Thymus (tissue), 11 donors: ENCODE measurements around the gene TFDP2. TPM values are rescaled to one million over a fixed set of nuclear protein-coding genes. Genes with fewer than 3 reads are reported as not detected.

Experiments used
- DNase-seq, 9 donors: peaks; one replicate each; pipeline ENCODE4 v3.0.0-alpha.2; 2013; ENCODE audit warnings: low spot score in 9 of 9, low read depth in 6 of 9, missing footprints in 1 of 9
- H3K27ac ChIP-seq, 2 donors: one replicate each; pipeline ENCODE4 v1.5.1; 2013; ENCODE audit warnings: control low read depth in 1 of 2, low read depth in 1 of 2, low read length in 1 of 2, mild to moderate bottlenecking in 1 of 2, moderate library complexity in 1 of 2
- H3K27me3 ChIP-seq, 2 donors: one replicate each; pipeline ENCODE4 v1.5.1; 2013; ENCODE audit warnings: low read length in 1 of 2; ENCODE audit not compliant: control insufficient read depth in 2 of 2, insufficient read depth in 1 of 2
- H3K36me3 ChIP-seq, 2 donors: one replicate each; pipeline ENCODE4 v1.5.1; 2013; ENCODE audit warnings: low read length in 1 of 2, mild to moderate bottlenecking in 1 of 2, moderate library complexity in 1 of 2; ENCODE audit not compliant: control insufficient read depth in 2 of 2, insufficient read depth in 2 of 2
- H3K4me1 ChIP-seq, 2 donors: one replicate each; pipeline ENCODE4 v1.5.1; 2013; ENCODE audit warnings: low read length in 2 of 2; ENCODE audit not compliant: control insufficient read depth in 2 of 2, insufficient read depth in 2 of 2
- H3K4me3 ChIP-seq, 2 donors: one replicate each; pipeline ENCODE4 v1.5.1; 2013; ENCODE audit warnings: low read length in 2 of 2, control low read depth in 1 of 2, mild to moderate bottlenecking in 1 of 2
- H3K9me3 ChIP-seq, 2 donors: one replicate each; pipeline ENCODE4 v1.5.1; 2013; ENCODE audit warnings: low read length in 1 of 2, mild to moderate bottlenecking in 1 of 2; ENCODE audit not compliant: control insufficient read depth in 2 of 2, insufficient read depth in 1 of 2
- WGBS: extraction: QIAGEN DNeasy Blood & Tissue Kit; methylation state at CpG from one replicate; pipeline ENCODE4 v1.1.7; 2013; 5-methylcytosine and 5-hydroxymethylcytosine counted together
- polyA plus RNA-seq: library from polyadenylated mRNA; stranded (reverse); fragments of 200-250 nt; gene quantifications from one replicate; pipeline ENCODE4 v1.2.3, GENCODE V29; 2013
- total RNA-seq: library from RNA; stranded (reverse); fragments of 120-200 nt; gene quantifications from one replicate; pipeline ENCODE4 v1.2.4, GENCODE V29; 2013
- donor health status: healthy.

TFDP2 gene
- total and polyA plus RNA-seq, 2 donors = 29.1 to 230 TPM

DNA sequence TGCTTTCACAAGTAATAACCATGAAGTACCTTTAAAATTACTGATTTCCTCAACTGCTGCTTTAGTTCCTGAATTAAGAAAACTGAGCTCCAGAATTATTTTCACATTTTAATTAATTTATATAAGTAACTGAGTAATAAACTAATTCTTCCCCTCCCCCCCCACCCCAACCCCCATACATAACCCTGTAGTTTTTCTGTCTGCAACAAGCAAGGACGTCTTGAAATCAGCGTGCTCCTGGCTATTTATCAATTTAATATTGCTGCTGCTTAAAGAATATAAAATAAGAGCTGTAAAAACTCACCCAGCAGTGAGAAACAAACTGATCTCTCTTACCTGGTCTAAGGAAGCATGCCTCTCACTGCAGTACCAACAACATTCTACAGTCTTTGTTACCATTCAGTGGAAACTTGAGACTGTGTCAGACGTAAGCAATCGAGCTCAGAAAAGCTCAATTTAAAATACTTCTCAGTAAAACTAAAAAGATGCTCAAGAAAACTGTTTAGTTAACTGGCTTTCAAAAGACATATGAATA lies 121.0 kb downstream of the TFDP2 start:
- peak; percentile 53 to 95 (median 84) for DNase-seq
- H3K9me3 ChIP-seq = no peaks in the 10 kb centered on the region
- peaks cover 9 to 13% of the 10 kb centered on the region in 2 donors for H3K4me1 ChIP-seq
- H3K27me3 ChIP-seq = no peaks in the 10 kb centered on the region
- peak overlapping the region; percentile 68 to 82 for H3K4me3 ChIP-seq
- WGBS = under 1% methylated on average over 4 of the region's 4 CpGs
- peak overlapping the region in 1 of 2 donors; percentile 83 for H3K27ac ChIP-seq
- peaks cover 0 to 14% of the 10 kb centered on the region in 2 donors for H3K36me3 ChIP-seq

DNA sequence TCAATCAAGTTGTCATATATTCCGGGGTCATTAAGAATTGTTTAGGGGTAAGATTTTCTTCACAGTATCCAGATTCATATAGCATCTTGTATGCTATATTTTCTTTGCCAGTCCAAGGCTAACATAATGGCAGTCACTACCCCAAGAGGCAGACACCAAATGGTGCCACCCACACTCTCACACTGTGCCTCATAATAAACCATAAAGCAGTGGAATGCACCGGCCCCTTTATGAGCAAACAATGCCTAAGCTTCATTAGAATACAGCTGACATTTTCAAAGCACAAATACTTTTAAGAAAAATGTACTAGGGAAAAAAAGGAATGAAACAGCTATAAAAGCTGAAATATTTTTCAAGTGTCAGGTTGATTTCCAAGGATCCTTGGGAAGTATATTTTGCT lies 121.6 kb downstream of the TFDP2 start:
- WGBS = under 1% methylated on average over 2 of the region's 2 CpGs
- Histone ChIP-seq H3K9me3 (no peaks in the 10 kb centered on the region), H3K27me3 (no peaks in the 10 kb centered on the region), H3K36me3 (peaks cover 0 to 14% of the 10 kb centered on the region in 2 donors), H3K4me3 (peak overlapping the region; percentile 68 to 82), H3K27ac (peak overlapping the region in 1 of 2 donors; percentile 83), H3K4me1 (peaks cover 10 to 15% of the 10 kb centered on the region in 2 donors)
- DNase-seq = peak in 6 of 9 donors; percentile 23 to 74 (median 54)

DNA sequence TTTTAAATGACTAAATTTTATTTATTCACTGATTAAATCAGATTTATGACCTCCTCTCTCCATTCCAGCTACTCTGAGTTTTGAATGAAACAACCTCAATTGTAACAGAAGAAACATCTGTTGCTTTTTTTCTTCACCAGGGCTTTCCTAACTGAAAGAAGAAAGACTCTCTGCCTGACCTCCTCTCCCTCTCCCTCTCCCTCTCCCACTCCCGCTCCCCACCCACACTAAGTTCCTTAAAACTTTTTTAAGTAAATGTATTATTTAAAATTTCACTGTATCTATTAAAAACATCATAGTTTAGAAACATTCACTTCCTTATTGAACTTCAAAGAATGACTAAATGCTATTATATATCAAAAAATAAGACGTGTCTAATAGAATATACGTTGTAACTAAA lies 122.0 kb downstream of the TFDP2 start:
- WGBS = under 1% methylated on average over 3 of the region's 3 CpGs
- H3K27ac ChIP-seq = peak overlapping the region in 1 of 2 donors; percentile 83
- H3K9me3 ChIP-seq = no peaks in the 10 kb centered on the region
- H3K4me1 ChIP-seq = peaks cover 13 to 19% of the 10 kb centered on the region in 2 donors
- H3K4me3 ChIP-seq = peak overlapping the region; percentile 68 to 82
- no peaks in the 10 kb centered on the region for H3K27me3 ChIP-seq
- H3K36me3 ChIP-seq = peaks cover 0 to 14% of the 10 kb centered on the region in 2 donors
- peak in 1 of 9 donors; percentile 27 for DNase-seq

DNA sequence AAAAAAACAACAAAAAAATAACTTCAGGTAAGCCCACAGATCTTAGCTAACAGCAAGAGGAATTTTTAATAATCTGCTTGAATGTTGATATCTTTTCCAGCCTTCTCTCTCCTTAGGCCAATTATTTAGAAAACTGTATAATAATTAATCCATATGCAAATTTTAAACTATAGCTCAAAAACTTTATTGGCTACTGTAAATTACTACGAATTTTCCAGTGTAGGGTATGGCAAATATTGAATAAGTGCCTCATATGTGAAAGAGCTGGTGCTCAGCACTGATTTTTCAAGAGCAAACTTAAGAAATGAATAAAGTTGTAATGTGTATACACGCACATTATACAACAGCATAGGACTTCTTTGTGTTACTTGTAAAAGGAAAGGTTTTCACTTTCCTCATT lies 123.0 kb downstream of the TFDP2 start:
- Histone ChIP-seq H3K36me3 (peaks cover 0 to 16% of the 10 kb centered on the region in 2 donors), H3K9me3 (no peaks in the 10 kb centered on the region), H3K27me3 (no peaks in the 10 kb centered on the region), H3K27ac (peak overlapping the region in 1 of 2 donors; percentile 83), H3K4me3 (peak overlapping the region; percentile 47 to 68), H3K4me1 (peaks cover 15 to 21% of the 10 kb centered on the region in 2 donors)
- peak in 1 of 9 donors; percentile 34 for DNase-seq
- 19% methylated on average over 2 of the region's 2 CpGs for WGBS

DNA sequence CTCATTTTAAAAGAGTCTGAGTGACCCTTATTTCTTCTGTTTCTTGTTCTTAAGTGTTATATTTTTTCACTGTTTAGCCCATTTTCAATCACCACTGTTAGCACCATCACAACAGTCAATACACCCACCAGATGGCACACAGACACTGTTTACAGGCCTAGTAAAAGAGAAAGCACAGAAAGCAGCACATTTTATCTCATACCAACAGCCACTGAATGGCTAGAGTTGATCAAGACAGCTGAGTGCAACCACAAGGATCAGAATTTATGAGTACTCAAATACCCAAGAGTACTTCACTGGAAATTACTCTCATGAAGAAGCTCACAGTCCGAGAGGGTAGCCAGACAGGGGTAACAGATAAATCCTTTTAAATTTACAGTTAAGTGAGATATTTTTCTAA lies 127.0 kb downstream of the TFDP2 start:
- peak; percentile 33 to 87 (median 65) for DNase-seq
- peak overlapping the region in 1 of 2 donors; percentile 9 for H3K4me3 ChIP-seq
- peak overlapping the region in 1 of 2 donors; percentile 64 for H3K27ac ChIP-seq
- peaks cover 5 to 40% of the 10 kb centered on the region in 2 donors for H3K36me3 ChIP-seq
- no peaks in the 10 kb centered on the region for H3K9me3 ChIP-seq
- H3K27me3 ChIP-seq = no peaks in the 10 kb centered on the region
- peaks cover 14 to 27% of the 10 kb centered on the region in 2 donors for H3K4me1 ChIP-seq
- 11% methylated on average over 1 of the region's 1 CpG for WGBS

DNA sequence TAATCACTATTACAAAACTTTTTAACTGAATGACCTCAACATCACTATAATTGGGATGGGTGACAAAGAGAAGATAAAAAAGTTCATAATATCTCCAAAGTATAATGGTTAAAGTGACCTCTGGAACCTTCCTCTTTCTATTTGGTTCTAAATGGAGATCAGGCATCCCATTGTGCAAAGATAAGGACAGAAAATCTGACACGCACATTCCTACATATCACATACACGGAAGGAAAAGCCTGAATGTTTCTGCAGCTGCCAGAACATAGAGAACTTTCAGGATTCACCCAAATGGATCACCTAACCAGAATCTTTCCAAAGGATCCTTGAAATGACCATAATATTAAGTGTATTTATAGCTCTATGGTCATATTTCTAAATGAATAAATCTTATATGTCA lies 128.2 kb downstream of the TFDP2 start:
- H3K4me1 ChIP-seq = peaks cover 14 to 29% of the 10 kb centered on the region in 2 donors
- H3K27me3 ChIP-seq = no peaks in the 10 kb centered on the region
- 83% methylated on average over 2 of the region's 2 CpGs for WGBS
- H3K27ac ChIP-seq = no peak overlapping the region
- peaks cover 5 to 43% of the 10 kb centered on the region in 2 donors for H3K36me3 ChIP-seq
- H3K9me3 ChIP-seq = no peaks in the 10 kb centered on the region
- no peak for DNase-seq
- H3K4me3 ChIP-seq = no peak overlapping the region

DNA sequence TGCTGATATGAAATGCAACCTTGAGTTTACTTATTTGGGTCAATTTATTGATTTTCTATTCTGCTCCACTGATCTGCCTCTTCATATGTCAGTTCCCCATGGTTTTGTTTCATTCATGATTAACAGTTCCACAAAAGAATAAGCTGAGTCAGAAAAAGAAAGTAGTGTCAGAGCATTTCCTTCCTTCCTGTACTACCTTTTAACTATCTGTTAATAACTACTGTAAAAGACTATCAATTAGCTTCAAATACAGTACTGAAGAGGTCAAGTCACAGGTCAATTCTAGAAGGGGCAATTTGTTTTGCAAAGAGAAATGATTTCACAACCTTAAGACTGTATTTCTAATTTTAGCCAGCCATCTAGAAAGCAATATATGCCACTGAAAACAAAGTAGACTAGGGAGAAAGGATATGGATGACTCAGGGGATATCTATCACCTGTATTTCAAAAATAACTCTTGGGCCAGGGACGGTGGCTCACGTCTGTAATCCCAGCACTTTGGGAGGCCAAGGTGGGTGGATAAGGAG lies 129.5 kb downstream of the TFDP2 start:
- Histone ChIP-seq H3K4me3 (no peak overlapping the region), H3K27ac (no peak overlapping the region), H3K9me3 (no peaks in the 10 kb centered on the region), H3K27me3 (no peaks in the 10 kb centered on the region), H3K4me1 (peaks cover 12 to 26% of the 10 kb centered on the region in 2 donors), H3K36me3 (peaks cover 5 to 50% of the 10 kb centered on the region in 2 donors)
- no peak for DNase-seq
- WGBS = 60% methylated on average over 2 of the region's 2 CpGs

DNA sequence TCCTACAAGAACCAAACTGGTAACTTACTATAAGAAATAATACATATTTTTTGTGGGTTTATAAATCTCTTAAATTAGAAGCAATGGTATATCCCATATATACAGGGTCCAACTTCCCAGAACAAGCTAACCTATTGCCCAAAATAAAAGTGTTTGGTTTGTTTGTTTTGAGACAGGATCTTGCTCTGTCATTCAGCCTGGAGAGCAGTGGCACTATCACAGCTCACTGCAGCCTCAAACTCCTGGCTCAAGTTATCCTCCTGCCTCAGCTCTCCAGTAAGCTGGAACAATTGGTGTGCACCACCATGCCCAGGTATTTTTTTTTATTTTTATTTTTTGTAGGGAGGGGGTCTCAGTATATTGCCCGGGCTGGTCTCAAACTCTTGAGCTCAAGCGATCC lies 135.4 kb downstream of the TFDP2 start:
- H3K27me3 ChIP-seq = no peaks in the 10 kb centered on the region
- DNase-seq = no peak
- H3K9me3 ChIP-seq = peaks cover 0 to 3% of the 10 kb centered on the region in 2 donors
- WGBS = 96% methylated on average over 2 of the region's 2 CpGs
- peaks cover 0 to 48% of the 10 kb centered on the region in 2 donors for H3K36me3 ChIP-seq
- H3K4me3 ChIP-seq = no peak overlapping the region
- peaks cover 0 to 3% of the 10 kb centered on the region in 2 donors for H3K4me1 ChIP-seq
- H3K27ac ChIP-seq = no peak overlapping the region

DNA sequence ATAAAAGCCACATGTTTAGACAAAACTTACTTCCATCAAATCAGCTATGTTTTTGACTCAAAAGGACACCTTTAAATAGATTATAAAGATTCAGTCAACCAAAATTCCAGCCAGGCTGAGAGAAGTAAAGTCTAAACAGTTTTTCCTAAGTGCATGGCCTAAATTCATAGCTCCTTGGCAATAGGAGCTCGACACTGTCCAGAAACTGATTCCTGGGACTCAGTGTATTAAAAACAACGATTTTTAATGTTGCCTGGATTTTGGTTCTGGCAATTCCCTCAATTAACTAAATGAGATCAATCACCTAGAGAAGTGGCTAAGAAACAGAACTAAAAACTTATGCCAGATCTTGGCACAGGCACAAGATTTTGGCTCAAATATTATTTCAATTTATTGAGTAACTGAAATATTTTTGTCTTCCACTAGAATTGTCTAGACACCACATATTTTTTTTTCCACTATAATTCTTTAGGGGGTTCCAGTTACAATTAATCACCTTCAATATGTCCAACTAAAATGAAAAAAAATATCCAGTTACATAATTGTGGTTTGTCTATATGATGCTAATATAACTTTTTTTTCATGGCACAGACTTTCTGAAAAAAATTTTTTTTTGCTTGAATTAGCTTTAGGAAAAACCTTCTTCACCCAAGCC lies 135.9 kb downstream of the TFDP2 start:
- H3K36me3 ChIP-seq = peaks cover 0 to 52% of the 10 kb centered on the region in 2 donors
- peaks cover 0 to 3% of the 10 kb centered on the region in 2 donors for H3K4me1 ChIP-seq
- H3K27ac ChIP-seq = no peak overlapping the region

More for the DNA sequence above, 135.9 kb downstream of the TFDP2 start:
- no peaks in the 10 kb centered on the region for H3K27me3 ChIP-seq
- peaks cover 0 to 3% of the 10 kb centered on the region in 2 donors for H3K9me3 ChIP-seq
- WGBS = 91% methylated on average over 2 of the region's 2 CpGs
- DNase-seq = no peak
- no peak overlapping the region for H3K4me3 ChIP-seq
